AG09309 (cell line): Measurements from ENCODE around the gene SPAG16.
A peak's percentile ranks its signal among the peaks of the same experiment; 100 is the strongest.

Source experiments
- DNase-seq: peaks from one replicate; pipeline ENCODE4 v3.0.0-alpha.2; 2010; ENCODE audit warnings: low read depth
- H3K4me3 ChIP-seq: 2 replicates; pipeline ENCODE4 v1.5.1; 2011; ENCODE audit warnings: mild to moderate bottlenecking, low read depth, low read length, moderate library complexity; ENCODE audit not compliant: control insufficient read depth
- TF ChIP-seq, protein P1 (sequence below): IDR thresholded peaks from 2 replicates; pipeline ENCODE4 v1.5.1; 2011; ENCODE audit warnings: mild to moderate bottlenecking, low read depth, low read length, inconsistent platforms; ENCODE audit not compliant: insufficient read depth, control insufficient read depth; ENCODE audit errors: missing control alignments

Gene SPAG16

DNA sequence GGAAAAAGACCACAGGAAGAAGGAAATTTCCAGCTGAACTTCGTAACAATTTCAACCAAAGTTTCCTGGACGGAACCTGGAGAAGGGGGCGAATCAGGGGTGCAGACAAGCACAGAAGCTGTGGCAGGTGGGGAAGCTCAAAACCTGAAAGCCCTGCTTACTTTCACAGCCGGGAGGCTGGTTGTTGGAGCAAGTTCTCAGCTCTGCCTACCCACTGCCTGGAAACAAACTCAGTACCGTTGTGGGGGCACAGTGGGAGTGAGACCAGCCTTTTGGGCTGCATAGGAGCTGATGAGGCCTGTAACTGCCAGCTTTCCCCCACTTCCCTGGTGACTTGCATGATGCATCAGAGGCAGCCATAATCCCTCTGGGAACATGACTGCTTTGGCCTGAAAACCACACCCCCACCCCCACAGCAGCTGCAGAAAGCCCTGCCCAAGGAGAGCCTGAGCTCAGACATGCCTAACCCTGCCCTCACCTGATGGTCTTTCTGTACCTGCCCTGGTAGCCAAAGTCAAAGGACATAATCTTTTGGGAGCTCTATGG lies 919.6 kb downstream of the SPAG16 start:
- DNase-seq, result peak; percentile 2

DNA sequence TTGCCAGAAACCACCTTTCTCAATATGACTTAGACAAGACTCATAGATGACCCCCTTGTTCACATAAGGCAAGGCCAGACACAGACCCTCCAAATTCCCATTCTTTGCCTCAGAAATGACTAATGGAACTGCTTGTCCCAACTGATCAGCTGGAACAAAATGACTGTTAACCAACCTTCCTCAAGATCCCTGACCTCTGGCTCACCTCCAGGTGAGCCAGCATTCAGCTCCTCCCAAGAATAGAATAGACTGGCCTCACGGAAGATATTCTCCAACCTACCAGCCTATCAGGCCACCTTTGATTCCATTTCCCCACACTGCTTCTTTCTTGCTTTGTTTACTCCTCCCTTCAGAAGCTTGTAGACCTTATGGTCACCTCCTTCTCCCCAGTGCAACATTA lies 930.8 kb downstream of the SPAG16 start:
- DNase-seq, result no peak
- TF ChIP-seq, protein P1, sequence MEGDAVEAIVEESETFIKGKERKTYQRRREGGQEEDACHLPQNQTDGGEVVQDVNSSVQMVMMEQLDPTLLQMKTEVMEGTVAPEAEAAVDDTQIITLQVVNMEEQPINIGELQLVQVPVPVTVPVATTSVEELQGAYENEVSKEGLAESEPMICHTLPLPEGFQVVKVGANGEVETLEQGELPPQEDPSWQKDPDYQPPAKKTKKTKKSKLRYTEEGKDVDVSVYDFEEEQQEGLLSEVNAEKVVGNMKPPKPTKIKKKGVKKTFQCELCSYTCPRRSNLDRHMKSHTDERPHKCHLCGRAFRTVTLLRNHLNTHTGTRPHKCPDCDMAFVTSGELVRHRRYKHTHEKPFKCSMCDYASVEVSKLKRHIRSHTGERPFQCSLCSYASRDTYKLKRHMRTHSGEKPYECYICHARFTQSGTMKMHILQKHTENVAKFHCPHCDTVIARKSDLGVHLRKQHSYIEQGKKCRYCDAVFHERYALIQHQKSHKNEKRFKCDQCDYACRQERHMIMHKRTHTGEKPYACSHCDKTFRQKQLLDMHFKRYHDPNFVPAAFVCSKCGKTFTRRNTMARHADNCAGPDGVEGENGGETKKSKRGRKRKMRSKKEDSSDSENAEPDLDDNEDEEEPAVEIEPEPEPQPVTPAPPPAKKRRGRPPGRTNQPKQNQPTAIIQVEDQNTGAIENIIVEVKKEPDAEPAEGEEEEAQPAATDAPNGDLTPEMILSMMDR, result no peak
- H3K4me3 ChIP-seq, result no peak overlapping the region

More for the DNA sequence above, 919.6 kb downstream of the SPAG16 start:
- TF ChIP-seq, protein P1, result no peak
- no peak overlapping the region for H3K4me3 ChIP-seq

DNA sequence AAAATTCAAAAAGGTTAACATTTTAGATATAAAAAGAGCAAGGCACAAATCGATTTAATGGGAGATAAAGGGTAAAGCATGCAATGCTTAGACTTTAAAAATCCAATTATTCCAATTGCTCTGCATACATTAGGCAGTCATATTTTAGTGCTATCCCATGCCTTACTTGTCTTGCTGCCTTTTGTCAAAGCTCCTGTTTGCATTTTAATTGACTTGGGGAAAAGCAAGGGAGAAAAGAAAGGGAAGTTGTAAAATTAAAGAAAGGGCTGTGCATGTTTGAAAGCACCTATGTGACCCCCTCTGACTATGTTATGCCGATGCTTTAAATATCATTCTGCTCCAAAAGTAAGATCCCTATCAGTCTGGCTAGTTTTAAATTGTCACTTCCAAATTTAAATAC lies 932.9 kb downstream of the SPAG16 start:
- DNase-seq, result no peak
- H3K4me3 ChIP-seq, result no peak overlapping the region

DNA sequence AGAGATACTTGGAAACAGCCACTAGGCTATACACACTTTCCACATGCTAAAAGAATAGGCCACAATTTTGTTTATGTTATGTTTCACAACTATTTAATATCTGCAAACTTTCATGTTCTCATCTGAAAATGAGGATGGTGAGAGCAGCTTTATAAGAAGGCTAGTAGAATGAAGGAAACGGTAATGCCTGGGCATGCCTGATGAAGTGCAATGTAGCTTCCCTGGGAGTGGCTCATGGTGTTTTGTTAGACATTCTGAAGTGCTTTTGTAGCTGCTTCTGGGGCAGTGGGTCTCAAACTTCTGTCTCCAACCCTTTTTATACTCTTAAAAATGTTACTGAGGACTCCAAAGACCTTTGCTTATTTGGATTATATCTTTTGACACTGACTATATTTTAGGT lies 933.3 kb downstream of the SPAG16 start:
- DNase-seq, result no peak
- TF ChIP-seq, protein P1, result no peak

More for the DNA sequence above, 932.9 kb downstream of the SPAG16 start:
- TF ChIP-seq, protein P1, result no peak

DNA sequence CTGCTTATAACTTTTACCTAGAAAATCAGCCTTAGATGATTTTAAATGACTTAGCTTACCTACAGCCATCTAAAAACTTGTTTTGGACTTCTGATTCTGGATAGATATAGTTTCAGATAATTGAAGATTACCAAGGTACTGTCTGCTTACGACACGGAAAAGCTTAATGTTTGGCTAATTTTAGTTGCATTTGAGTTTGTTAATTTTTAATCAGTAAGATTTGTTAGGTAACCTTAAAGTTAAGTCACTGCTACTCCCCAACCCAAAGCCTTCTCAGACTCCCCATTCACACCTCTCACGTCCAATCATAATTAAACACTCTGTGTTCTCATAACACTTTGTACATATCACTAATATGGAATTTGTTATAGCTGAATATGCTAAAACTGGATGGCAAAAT lies 936.0 kb downstream of the SPAG16 start:
- no peak overlapping the region for H3K4me3 ChIP-seq
- no peak for DNase-seq
- TF ChIP-seq, protein P1, result no peak

More for the DNA sequence above, 933.3 kb downstream of the SPAG16 start:
- no peak overlapping the region for H3K4me3 ChIP-seq

DNA sequence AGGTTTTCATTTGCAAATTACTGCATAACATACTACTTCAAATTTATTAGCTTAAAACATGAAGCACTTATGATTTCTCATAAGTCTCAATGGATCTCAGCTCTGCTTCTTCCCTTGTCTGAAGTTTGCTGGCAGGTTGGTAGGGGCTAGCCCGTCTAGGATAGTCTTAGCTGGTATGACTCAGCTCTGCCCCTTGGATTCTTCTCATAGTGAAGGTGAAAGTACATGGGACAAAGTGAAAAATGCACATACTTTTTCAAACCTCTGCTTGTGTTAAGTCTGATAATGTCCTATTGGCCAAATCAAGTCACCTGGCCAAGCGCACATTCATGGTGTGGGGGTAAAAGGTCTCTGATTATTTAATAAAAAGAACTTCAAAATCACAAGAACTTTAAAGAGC lies 941.8 kb downstream of the SPAG16 start:
- H3K4me3 ChIP-seq, result no peak overlapping the region
- TF ChIP-seq, protein P1, result no peak
- no peak for DNase-seq
